Esophagus squamous epithelium (tissue), 4 donors: ENCODE measurements around the gene CDKN2A.

Experiments
- POLR2A ChIP-seq, 4 donors: fragments of 450-650 bp; IDR thresholded peaks; one replicate each; pipeline ENCODE4 v1.6.1; 2017; ENCODE audit warnings: antibody characterized with exemption in 4 of 4, mild to moderate bottlenecking in 4 of 4, moderate library complexity in 3 of 4
- TF ChIP-seq, protein P1 (sequence below), 6 experiments: fragments of 450-650 bp in 4 of 6; fragments of 200-600 bp in 2 of 6; sonication (generic) in 2 of 6; IDR thresholded peaks; one replicate each; pipeline ENCODE4 v1.5.1; 2016 to 2019; ENCODE audit warnings: antibody characterized with exemption in 6 of 6, mild to moderate bottlenecking in 4 of 6, moderate library complexity in 4 of 6

DNA sequence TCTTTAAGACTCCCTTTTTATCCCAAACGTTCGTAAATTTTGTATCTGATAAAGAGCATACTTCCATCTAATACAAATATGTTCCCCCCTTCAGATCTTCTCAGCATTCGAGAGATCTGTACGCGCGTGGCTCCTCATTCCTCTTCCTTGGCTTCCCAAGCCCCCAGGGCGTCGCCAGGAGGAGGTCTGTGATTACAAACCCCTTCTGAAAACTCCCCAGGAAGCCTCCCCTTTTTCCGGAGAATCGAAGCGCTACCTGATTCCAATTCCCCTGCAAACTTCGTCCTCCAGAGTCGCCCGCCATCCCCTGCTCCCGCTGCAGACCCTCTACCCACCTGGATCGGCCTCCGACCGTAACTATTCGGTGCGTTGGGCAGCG lies 19.9 kb downstream of the CDKN2A start:
- TF ChIP-seq, protein P1, sequence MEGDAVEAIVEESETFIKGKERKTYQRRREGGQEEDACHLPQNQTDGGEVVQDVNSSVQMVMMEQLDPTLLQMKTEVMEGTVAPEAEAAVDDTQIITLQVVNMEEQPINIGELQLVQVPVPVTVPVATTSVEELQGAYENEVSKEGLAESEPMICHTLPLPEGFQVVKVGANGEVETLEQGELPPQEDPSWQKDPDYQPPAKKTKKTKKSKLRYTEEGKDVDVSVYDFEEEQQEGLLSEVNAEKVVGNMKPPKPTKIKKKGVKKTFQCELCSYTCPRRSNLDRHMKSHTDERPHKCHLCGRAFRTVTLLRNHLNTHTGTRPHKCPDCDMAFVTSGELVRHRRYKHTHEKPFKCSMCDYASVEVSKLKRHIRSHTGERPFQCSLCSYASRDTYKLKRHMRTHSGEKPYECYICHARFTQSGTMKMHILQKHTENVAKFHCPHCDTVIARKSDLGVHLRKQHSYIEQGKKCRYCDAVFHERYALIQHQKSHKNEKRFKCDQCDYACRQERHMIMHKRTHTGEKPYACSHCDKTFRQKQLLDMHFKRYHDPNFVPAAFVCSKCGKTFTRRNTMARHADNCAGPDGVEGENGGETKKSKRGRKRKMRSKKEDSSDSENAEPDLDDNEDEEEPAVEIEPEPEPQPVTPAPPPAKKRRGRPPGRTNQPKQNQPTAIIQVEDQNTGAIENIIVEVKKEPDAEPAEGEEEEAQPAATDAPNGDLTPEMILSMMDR (IDR thresholded peaks at IDR 0.05): no peak
- no peak for TF ChIP-seq POLR2A (IDR thresholded peaks at IDR 0.05)
